Aorta (tissue), 5 donors: ENCODE measurements around the gene CTIF. TPM values are rescaled to one million over a fixed set of nuclear protein-coding genes. Genes with fewer than 3 reads are reported as not detected.

Experiments
- ATAC-seq: fragments of 200-7000 bp; cut with Tn5 transposase; one replicate; pipeline ENCODE4 v1.9.1; 2022; ENCODE audit warnings: moderate library complexity; ENCODE audit not compliant: low FRiP score
- DNase-seq, 2 donors: peaks; one replicate each; pipeline ENCODE4 v3.0.0-alpha.2; 2020
- H3K27ac ChIP-seq, 2 donors: one replicate each; pipeline ENCODE4 v1.5.1; 2013; ENCODE audit warnings: low read length in 2 of 2, mild to moderate bottlenecking in 2 of 2, moderate library complexity in 2 of 2, control low read depth in 1 of 2, inconsistent platforms in 1 of 2, low read depth in 1 of 2
- H3K27me3 ChIP-seq, 2 donors: one replicate each; pipeline ENCODE4 v1.6.1; 2013; ENCODE audit warnings: control low read depth in 1 of 2, low read length in 1 of 2, mild to moderate bottlenecking in 1 of 2, moderate library complexity in 1 of 2; ENCODE audit not compliant: insufficient read depth in 2 of 2, control insufficient read depth in 1 of 2
- H3K36me3 ChIP-seq, 2 donors: one replicate each; pipeline ENCODE4 v1.6.1; 2013; ENCODE audit warnings: control low read depth in 1 of 2, low read length in 1 of 2, mild to moderate bottlenecking in 1 of 2; ENCODE audit not compliant: insufficient read depth in 2 of 2, control insufficient read depth in 1 of 2
- H3K4me1 ChIP-seq, 2 donors: one replicate each; pipeline ENCODE4 v1.6.1; 2013; ENCODE audit warnings: low read length in 2 of 2, control low read depth in 1 of 2, mild to moderate bottlenecking in 1 of 2, moderate library complexity in 1 of 2; ENCODE audit not compliant: insufficient read depth in 2 of 2, control insufficient read depth in 1 of 2
- H3K4me3 ChIP-seq, 2 donors: one replicate each; pipeline ENCODE4 v1.5.1; 2013; ENCODE audit warnings: low read length in 2 of 2, control low read depth in 1 of 2, mild to moderate bottlenecking in 1 of 2
- H3K9me3 ChIP-seq: one replicate; pipeline ENCODE4 v1.6.1; 2013; ENCODE audit warnings: mild to moderate bottlenecking, low read length; ENCODE audit not compliant: control insufficient read depth
- WGBS, 2 donors: extraction: QIAGEN DNeasy Blood & Tissue Kit; methylation state at CpG; one replicate each; pipeline ENCODE4 v1.1.7; 2013; 5-methylcytosine and 5-hydroxymethylcytosine counted together
- intact Hi-C, 2 donors: fragments of 100-400 bp; cut with DNase I; formaldehyde crosslinking; loops; one replicate each; pipeline versions ENCODE4 v1.14.2 to v1.15.0; 2022
- polyA plus RNA-seq, 2 donors: library from polyadenylated mRNA; stranded (reverse); fragments of 200-250 nt; gene quantifications; one replicate each; pipeline ENCODE4 v1.2.3, GENCODE V29; 2013
- total RNA-seq, 2 donors: library from RNA; stranded (reverse); fragmentation: NEBNext Ultra II Directional; extraction: Animal tissue kit (Norgen Biotek cat#: 25700); gene quantifications; one replicate each; pipeline ENCODE4 v1.2.1, GENCODE V29; 2021
- donor health status: healthy with polysubstance abuse.
- donor health status: Bipolar disorder and iron deficiency.
- donor health status: DM: no; HTN: no; CAD: no.
- donor health status: DM: no; HTN: no; CAD: no.
- donor health status: DM: yes; HTN: yes; CAD: no.

The CTIF gene
- total and polyA plus RNA-seq, 4 donors: 14.4 to 113 (median 93.4) TPM

GRCh38 chr18:48697441-48697840, 158.6 kb downstream of the CTIF start:
- no peaks in the 10 kb centered on the region for H3K4me1 ChIP-seq
- no peaks in the 10 kb centered on the region for H3K9me3 ChIP-seq
- no peak overlapping the region for H3K27ac ChIP-seq
- DNase-seq (no peak), ATAC-seq (no peak)
- H3K36me3 ChIP-seq: no peaks in the 10 kb centered on the region
- H3K4me3 ChIP-seq: no peak overlapping the region
- no peaks in the 10 kb centered on the region for H3K27me3 ChIP-seq
- WGBS, 2 donors: 11 to 15% methylated on average over 1 of the region's 1 CpG
- intact Hi-C loops: no loop called here

DNA sequence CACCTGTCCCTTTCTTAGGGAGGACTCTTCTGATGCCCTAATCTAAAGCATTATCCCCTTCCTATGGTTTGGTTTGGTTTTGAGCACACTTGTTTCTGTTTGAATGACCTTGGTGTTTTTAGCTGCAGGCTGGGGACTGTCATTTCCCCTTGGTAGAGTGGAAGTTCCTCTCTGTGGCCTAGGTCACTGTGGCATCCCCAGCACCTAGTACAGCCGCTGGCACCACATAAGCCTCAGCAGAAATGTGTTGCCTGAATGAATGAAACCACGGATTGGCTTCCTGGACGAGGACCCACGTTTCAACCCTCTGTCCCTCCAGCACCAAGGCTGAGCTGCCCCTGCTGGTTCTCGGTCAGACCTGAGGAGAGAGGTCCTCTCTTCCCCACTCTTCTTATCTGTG, 159.9 kb downstream of the CTIF start:
- ATAC-seq: no peak

GRCh38 chr18:48699761-48700160, 160.9 kb downstream of the CTIF start:
- H3K4me1 ChIP-seq: no peaks in the 10 kb centered on the region
- no peaks in the 10 kb centered on the region for H3K27me3 ChIP-seq
- no peak for ATAC-seq
- WGBS, 2 donors: 89 to 90% methylated on average over 7 of the region's 7 CpGs
- H3K36me3 ChIP-seq: no peaks in the 10 kb centered on the region
- no peak overlapping the region for H3K4me3 ChIP-seq
- no peak for DNase-seq
- intact Hi-C loops: no loop called here
- no peak overlapping the region for H3K27ac ChIP-seq
- H3K9me3 ChIP-seq: no peaks in the 10 kb centered on the region

More for the DNA sequence above, 159.9 kb downstream of the CTIF start:
- H3K4me3 ChIP-seq: no peak overlapping the region
- no peaks in the 10 kb centered on the region for H3K27me3 ChIP-seq
- DNase-seq: no peak
- no peaks in the 10 kb centered on the region for H3K9me3 ChIP-seq
- H3K27ac ChIP-seq: no peak overlapping the region
- no peaks in the 10 kb centered on the region for H3K36me3 ChIP-seq
- 87 to 88% methylated on average over 5 of the region's 5 CpGs for WGBS, 2 donors
- intact Hi-C loops: no loop called here
- H3K4me1 ChIP-seq: no peaks in the 10 kb centered on the region

DNA sequence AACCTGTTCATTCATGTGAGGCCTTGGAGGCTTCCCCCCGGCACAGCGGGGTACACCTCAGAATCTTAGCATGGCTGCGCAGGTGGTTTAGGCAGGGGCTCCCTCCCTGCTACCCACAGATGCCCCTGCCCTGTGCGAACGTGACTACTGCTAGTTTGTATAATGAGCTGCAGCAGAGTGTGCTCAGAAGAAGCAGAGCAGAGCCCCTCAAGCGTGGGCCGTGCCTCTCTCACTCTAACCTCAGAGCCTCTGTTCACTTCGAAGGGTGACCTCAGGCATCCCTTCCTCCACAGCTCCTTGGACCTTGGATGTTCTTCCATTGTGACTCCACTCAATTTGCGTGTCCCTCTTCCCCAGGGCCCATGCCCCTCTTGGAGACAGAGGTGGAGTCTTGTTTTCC, 161.6 kb downstream of the CTIF start:
- no peak overlapping the region for H3K27ac ChIP-seq
- WGBS, 2 donors: 97% methylated on average over 9 of the region's 9 CpGs
- no peak for ATAC-seq
- no peaks in the 10 kb centered on the region for H3K9me3 ChIP-seq
- DNase-seq: no peak
- no peaks in the 10 kb centered on the region for H3K36me3 ChIP-seq
- H3K4me1 ChIP-seq: no peaks in the 10 kb centered on the region
- H3K27me3 ChIP-seq: no peaks in the 10 kb centered on the region
- intact Hi-C loops: no loop called here
- H3K4me3 ChIP-seq: no peak overlapping the region

GRCh38 chr18:48702346-48703027, 163.7 kb downstream of the CTIF start:
- Histone ChIP-seq H3K27me3 (no peaks in the 10 kb centered on the region), H3K4me3 (no peak overlapping the region), H3K9me3 (no peaks in the 10 kb centered on the region), H3K36me3 (no peaks in the 10 kb centered on the region), H3K4me1 (no peaks in the 10 kb centered on the region), H3K27ac (no peak overlapping the region)
- intact Hi-C loops: no loop called here
- 84 to 86% methylated on average over 9 of the region's 9 CpGs for WGBS, 2 donors
- ATAC-seq (no peak), DNase-seq (peak in 1 of 2 donors; percentile 21)

GRCh38 chr18:48703028-48703386, 164.2 kb downstream of the CTIF start:
- H3K36me3 ChIP-seq: no peaks in the 10 kb centered on the region
- intact Hi-C loops: no loop called here
- no peaks in the 10 kb centered on the region for H3K27me3 ChIP-seq
- 91 to 92% methylated on average over 1 of the region's 1 CpG for WGBS, 2 donors
- H3K4me3 ChIP-seq: no peak overlapping the region
- no peaks in the 10 kb centered on the region for H3K9me3 ChIP-seq
- DNase-seq: no peak
- ATAC-seq: no peak
- no peaks in the 10 kb centered on the region for H3K4me1 ChIP-seq
- H3K27ac ChIP-seq: no peak overlapping the region

DNA sequence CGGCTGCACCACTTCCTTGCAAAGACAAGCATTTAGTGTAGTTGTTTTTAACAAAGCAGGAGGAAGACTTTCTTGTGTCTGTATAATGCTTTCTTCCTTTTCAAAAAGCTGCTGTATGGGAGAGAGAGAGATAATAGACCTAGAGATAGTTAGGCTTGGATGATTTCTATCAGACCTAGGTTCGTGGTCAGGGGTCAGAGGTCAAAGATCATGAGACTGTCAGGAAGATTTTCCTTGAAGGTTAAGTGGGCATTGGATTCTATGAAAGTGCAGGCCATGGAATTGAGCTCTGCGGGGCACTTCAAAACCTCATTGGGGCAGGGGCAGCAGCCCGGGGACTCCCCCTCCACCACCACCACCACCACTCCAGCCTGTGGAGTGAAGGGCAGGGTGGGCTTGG, 164.6 kb downstream of the CTIF start:
- ATAC-seq (no peak), DNase-seq (no peak)
- intact Hi-C loops: no loop called here
- H3K27me3 ChIP-seq: no peaks in the 10 kb centered on the region
- H3K4me3 ChIP-seq: no peak overlapping the region
- 89 to 92% methylated on average over 4 of the region's 4 CpGs for WGBS, 2 donors
- H3K9me3 ChIP-seq: no peaks in the 10 kb centered on the region
- no peaks in the 10 kb centered on the region for H3K4me1 ChIP-seq
- H3K27ac ChIP-seq: no peak overlapping the region
- H3K36me3 ChIP-seq: no peaks in the 10 kb centered on the region

DNA sequence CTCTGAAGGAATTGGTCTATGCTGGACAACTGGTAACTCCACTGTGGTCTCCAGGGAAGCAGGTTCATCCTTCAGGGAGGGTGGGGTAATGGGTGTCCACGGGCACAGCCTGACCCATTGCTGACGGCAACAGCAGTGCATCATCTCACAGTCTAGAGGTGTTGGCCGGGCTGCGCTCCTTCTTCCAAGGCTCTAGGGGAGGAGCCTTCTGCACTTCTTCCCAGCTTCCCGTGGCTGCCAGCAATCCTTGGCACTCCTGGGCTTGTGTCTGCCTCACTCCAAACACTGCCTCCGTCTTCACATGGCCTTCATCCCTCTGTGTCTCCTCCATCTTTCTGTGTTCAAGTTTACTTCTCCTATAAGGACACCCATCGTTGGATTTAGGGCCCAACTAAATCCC, 166.2 kb downstream of the CTIF start:
- no peaks in the 10 kb centered on the region for H3K4me1 ChIP-seq
- no peak overlapping the region for H3K4me3 ChIP-seq
- H3K27ac ChIP-seq: no peak overlapping the region
- H3K36me3 ChIP-seq: no peaks in the 10 kb centered on the region
- peak; percentile 22 for ATAC-seq
- intact Hi-C loops: no loop called here
- no peaks in the 10 kb centered on the region for H3K27me3 ChIP-seq
- WGBS, 2 donors: 28 to 39% methylated on average over 6 to 7 of the region's 7 CpGs
- H3K9me3 ChIP-seq: no peaks in the 10 kb centered on the region
- DNase-seq: no peak

GRCh38 chr18:48705531-48705930, 166.7 kb downstream of the CTIF start:
- DNase-seq (no peak), ATAC-seq (no peak)
- Histone ChIP-seq H3K4me1 (no peaks in the 10 kb centered on the region), H3K4me3 (no peak overlapping the region), H3K27me3 (no peaks in the 10 kb centered on the region), H3K9me3 (no peaks in the 10 kb centered on the region), H3K27ac (no peak overlapping the region), H3K36me3 (no peaks in the 10 kb centered on the region)
- 95 to 96% methylated on average over 11 of the region's 11 CpGs for WGBS, 2 donors
- intact Hi-C loops: no loop called here
